Thoracic aorta (tissue), 2 donors: Measurements from ENCODE around the gene NKG7. TPM values are rescaled to one million over a fixed set of nuclear protein-coding genes. Genes with fewer than 3 reads are reported as not detected.

Source experiments
- ATAC-seq: fragments of 150-250 bp; one replicate; pipeline ENCODE4 v1.8.0; 2017; ENCODE audit warnings: low read depth; ENCODE audit not compliant: insufficient number of reproducible peaks, low FRiP score
- DNase-seq: peaks from one replicate; pipeline ENCODE4 v3.0.0-alpha.2; 2020; ENCODE audit warnings: low spot score
- H3K27ac ChIP-seq, 2 donors: fragments of 200-600 bp; sonication (generic); 1 replicate in 1 of 2; 2 replicates in 1 of 2; pipeline ENCODE4 v1.5.1; 2016; ENCODE audit warnings: mild to moderate bottlenecking in 2 of 2, moderate library complexity in 2 of 2
- H3K27me3 ChIP-seq: fragments of 200-600 bp; sonication (generic); replicated peaks from 2 replicates; pipeline ENCODE4 v1.6.0; 2016; ENCODE audit warnings: mild to moderate bottlenecking; ENCODE audit not compliant: insufficient read depth
- H3K36me3 ChIP-seq: fragments of 200-600 bp; sonication (generic); one replicate; pipeline ENCODE4 v1.5.1; 2016
- H3K4me1 ChIP-seq, 2 donors: fragments of 200-600 bp; sonication (generic); 1 replicate in 1 of 2; 2 replicates in 1 of 2; pipeline versions ENCODE4 v1.5.1 to v1.6.0; 2016; ENCODE audit warnings: low read depth in 2 of 2, mild to moderate bottlenecking in 1 of 2; ENCODE audit not compliant: control insufficient read depth in 1 of 2
- H3K4me3 ChIP-seq: fragments of 200-600 bp; sonication (generic); 2 replicates; pipeline ENCODE4 v1.5.1; 2016; ENCODE audit warnings: mild to moderate bottlenecking
- H3K9me3 ChIP-seq: fragments of 200-600 bp; sonication (generic); 2 replicates; pipeline ENCODE4 v1.5.1; 2016
- total RNA-seq, 2 donors: library from RNA; depleted of rRNA; stranded (reverse); fragments of >200 nt; gene quantifications; one replicate each; pipeline versions ENCODE4 v1.1.0 to v1.2.3, GENCODE V29; 2016
- TF ChIP-seq, protein P1 (sequence below): fragments of 200-600 bp; sonication (generic); IDR thresholded peaks from one replicate; pipeline ENCODE4 v1.5.1; 2019; ENCODE audit warnings: antibody characterized with exemption

NKG7 gene
- total RNA-seq, 2 donors from 2014 or later = 0.54 to 4.4 TPM

DNA sequence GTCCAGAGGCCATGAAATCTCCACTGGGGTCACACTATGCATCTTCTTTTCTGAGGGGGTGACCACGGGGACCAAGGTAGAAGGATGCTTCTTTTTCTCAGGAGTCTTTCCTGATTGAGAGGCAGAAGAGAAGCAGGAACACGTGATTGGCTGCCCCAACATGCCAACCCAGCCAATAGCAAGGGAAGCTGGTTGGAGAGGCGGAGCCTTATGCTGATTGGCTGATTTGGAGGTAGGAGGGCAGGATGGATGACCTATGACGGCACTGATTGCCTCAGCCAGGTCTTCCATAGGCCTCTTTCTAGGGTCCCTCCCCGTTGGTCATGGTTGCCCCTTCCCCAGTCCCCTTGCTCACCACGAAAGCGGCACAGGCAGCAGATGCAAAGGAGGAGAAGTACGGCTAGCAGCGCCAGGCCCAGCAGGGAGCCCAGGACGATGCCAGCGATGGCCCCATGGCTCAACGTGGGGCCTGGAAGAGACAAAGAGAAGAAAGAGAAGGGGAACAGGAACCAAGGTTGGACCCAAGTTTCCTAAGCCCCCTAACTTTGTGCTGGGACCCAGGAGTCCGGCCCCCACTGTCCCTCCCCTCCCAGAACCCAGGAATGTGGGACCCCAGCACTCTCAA lies 38.5 kb downstream of the NKG7 start:
- H3K4me3 ChIP-seq = no peak overlapping the region
- TF ChIP-seq, protein P1, sequence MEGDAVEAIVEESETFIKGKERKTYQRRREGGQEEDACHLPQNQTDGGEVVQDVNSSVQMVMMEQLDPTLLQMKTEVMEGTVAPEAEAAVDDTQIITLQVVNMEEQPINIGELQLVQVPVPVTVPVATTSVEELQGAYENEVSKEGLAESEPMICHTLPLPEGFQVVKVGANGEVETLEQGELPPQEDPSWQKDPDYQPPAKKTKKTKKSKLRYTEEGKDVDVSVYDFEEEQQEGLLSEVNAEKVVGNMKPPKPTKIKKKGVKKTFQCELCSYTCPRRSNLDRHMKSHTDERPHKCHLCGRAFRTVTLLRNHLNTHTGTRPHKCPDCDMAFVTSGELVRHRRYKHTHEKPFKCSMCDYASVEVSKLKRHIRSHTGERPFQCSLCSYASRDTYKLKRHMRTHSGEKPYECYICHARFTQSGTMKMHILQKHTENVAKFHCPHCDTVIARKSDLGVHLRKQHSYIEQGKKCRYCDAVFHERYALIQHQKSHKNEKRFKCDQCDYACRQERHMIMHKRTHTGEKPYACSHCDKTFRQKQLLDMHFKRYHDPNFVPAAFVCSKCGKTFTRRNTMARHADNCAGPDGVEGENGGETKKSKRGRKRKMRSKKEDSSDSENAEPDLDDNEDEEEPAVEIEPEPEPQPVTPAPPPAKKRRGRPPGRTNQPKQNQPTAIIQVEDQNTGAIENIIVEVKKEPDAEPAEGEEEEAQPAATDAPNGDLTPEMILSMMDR = no peak
- no peak for DNase-seq
- H3K4me1 ChIP-seq = peaks cover 0 to under 1% of the 10 kb centered on the region in 2 donors
- no peak overlapping the region for H3K27ac ChIP-seq
- H3K36me3 ChIP-seq = no peaks in the 10 kb centered on the region
- ATAC-seq = no peak
- H3K9me3 ChIP-seq = no peaks in the 10 kb centered on the region
- H3K27me3 ChIP-seq = no peaks in the 10 kb centered on the region

DNA sequence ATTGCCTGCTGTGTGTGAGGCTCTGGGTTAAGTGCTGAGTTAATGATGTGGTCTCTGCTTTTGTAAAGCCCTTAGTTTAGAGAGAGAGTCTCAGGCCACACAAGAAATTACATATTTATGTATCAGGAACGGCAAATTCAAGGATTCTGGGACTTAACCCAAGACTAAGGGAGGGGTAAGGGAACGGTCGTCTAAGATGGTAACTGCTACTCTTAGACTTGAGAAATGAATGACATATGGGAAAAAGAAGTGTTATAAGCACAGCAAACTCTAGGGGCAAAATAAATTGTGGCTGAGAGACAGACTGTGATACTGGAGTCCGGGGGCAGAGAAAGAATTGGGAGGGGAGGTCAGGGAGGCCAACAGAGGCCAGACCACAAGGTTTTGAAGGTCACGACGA lies 40.7 kb downstream of the NKG7 start:
- Histone ChIP-seq H3K27me3 (no peaks in the 10 kb centered on the region), H3K9me3 (no peaks in the 10 kb centered on the region), H3K4me3 (no peak overlapping the region), H3K27ac (no peak overlapping the region), H3K4me1 (no peaks in the 10 kb centered on the region), H3K36me3 (no peaks in the 10 kb centered on the region)
- DNase-seq (no peak), ATAC-seq (no peak)
- TF ChIP-seq, protein P1 = no peak

DNA sequence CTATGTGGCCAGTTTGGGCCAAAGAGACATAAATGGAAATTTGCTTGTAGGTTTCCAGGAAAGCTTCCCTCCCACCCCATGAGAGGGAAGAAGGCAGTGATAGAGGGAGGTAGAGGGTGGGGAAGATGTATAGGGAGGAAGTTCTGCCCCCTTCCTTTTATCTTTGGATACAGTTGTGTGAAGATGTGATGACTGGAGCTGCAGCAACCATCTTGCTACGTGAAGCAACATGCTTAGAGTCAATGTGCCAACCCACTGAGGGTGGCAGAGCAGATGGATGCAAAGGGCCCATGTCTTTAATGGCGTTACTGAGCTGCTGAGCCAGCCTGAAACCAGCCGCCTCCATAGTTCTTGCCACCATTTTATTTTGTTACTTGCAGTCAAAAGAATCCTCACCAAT lies 41.3 kb downstream of the NKG7 start:
- H3K27me3 ChIP-seq = no peaks in the 10 kb centered on the region
- DNase-seq (no peak), ATAC-seq (no peak)
- TF ChIP-seq, protein P1 = no peak
- H3K36me3 ChIP-seq = no peaks in the 10 kb centered on the region
- no peaks in the 10 kb centered on the region for H3K9me3 ChIP-seq
- no peak overlapping the region for H3K27ac ChIP-seq
- H3K4me3 ChIP-seq = no peak overlapping the region
- H3K4me1 ChIP-seq = no peaks in the 10 kb centered on the region

DNA sequence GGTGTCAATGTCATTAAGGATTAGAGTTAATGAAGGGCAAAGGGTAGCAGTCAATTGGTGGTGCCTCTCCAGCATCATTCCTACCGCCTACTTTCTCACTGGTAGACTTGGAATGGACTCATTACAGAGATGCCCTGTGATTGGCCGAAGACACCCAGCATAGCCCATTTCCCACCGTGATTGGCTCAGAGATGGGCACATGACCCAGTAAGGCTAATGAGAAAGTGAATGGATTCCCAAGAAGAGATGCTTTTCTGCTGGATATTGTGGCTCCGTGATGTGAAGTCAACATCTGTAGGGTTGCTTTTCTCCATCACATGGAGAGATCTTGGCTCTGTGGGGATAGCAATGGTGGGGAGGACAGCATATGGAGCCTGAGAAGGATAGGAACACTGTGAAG lies 42.1 kb downstream of the NKG7 start:
- Histone ChIP-seq H3K27me3 (no peaks in the 10 kb centered on the region), H3K9me3 (no peaks in the 10 kb centered on the region), H3K27ac (no peak overlapping the region), H3K4me1 (no peaks in the 10 kb centered on the region), H3K4me3 (no peak overlapping the region), H3K36me3 (no peaks in the 10 kb centered on the region)
- DNase-seq (no peak), ATAC-seq (no peak)
- TF ChIP-seq, protein P1 = no peak

DNA sequence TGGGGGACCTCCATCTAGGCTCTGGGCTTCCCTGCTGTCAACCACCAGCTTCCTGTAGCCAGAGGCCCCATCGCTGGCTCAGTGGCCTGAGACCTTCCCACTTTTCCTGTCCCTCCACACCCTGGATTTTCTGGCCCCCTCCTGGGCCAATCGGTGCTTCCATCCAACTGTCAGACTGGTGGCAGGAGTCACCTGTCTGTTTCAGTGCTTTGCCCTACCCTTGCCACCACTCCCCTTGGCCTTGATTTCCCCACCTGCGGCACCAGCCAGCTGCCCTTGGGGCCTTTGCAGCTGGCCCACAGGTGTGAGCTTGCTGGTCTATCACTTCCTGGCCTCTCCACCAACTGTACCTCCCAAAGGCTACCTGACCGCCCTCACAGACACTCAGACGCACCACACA lies 43.0 kb downstream of the NKG7 start:
- DNase-seq (no peak), ATAC-seq (no peak)
- Histone ChIP-seq H3K4me3 (no peak overlapping the region), H3K27me3 (no peaks in the 10 kb centered on the region), H3K36me3 (no peaks in the 10 kb centered on the region), H3K4me1 (no peaks in the 10 kb centered on the region), H3K9me3 (no peaks in the 10 kb centered on the region), H3K27ac (no peak overlapping the region)
- TF ChIP-seq, protein P1 = no peak
